ENCODE data around the gene NDUFA5.

GRCh38 chr7:123573896-123574467 lies 16.4 kb upstream of the NDUFA5 start:
- TF ChIP-seq CTCF (IDR thresholded peaks at IDR 0.05) (no peak), REST (IDR thresholded peaks at IDR 0.05; ENCODE audit: insufficient read depth in 1 of 2, low read depth in 2 of 2, low read length in 1 of 2) (no peak), POLR2AphosphoS5 (IDR thresholded peaks at IDR 0.05; ENCODE audit: low read depth, low read length) (no peak)

All from Panc1 (cell line).